H9 (cell line): ENCODE measurements around the gene TFF3. TPM values are rescaled to one million over a fixed set of nuclear protein-coding genes. Genes with fewer than 3 reads are reported as not detected.
A peak's percentile ranks its signal among the peaks of the same experiment; 100 is the strongest.

ENCODE experiments used
- DNase-seq: peaks from one replicate; pipeline ENCODE4 v3.0.0-alpha.2; 2017
- H2AFZ ChIP-seq: one replicate; pipeline ENCODE4 v1.6.1; 2013; ENCODE audit warnings: mild to moderate bottlenecking, low read length, control low read depth, moderate library complexity
- H2AK5ac ChIP-seq: 2 replicates; pipeline ENCODE4 v1.6.1; 2013; ENCODE audit warnings: low read length, control low read depth, mixed read lengths; ENCODE audit not compliant: insufficient read length
- H2BK120ac ChIP-seq: one replicate; pipeline ENCODE4 v1.6.1; 2013; ENCODE audit warnings: low read depth, mild to moderate bottlenecking, low read length, control low read depth, inconsistent platforms; ENCODE audit not compliant: poor library complexity, severe bottlenecking
- H2BK12ac ChIP-seq: 2 replicates; pipeline ENCODE4 v1.6.1; 2013; ENCODE audit warnings: low read length, control low read depth, mixed read lengths, low read depth; ENCODE audit not compliant: insufficient read length
- H2BK15ac ChIP-seq: 2 replicates; pipeline ENCODE4 v1.6.1; 2013; ENCODE audit warnings: low read depth, low read length, control low read depth
- H2BK20ac ChIP-seq: one replicate; pipeline ENCODE4 v1.6.1; 2013; ENCODE audit warnings: low read depth, mild to moderate bottlenecking, low read length, control low read depth, inconsistent platforms; ENCODE audit not compliant: poor library complexity, severe bottlenecking
- H2BK5ac ChIP-seq: 2 replicates; pipeline ENCODE4 v1.6.1; 2013; ENCODE audit warnings: low read length, control low read depth, mixed read lengths; ENCODE audit not compliant: insufficient read length
- H3K14ac ChIP-seq: 2 replicates; pipeline ENCODE4 v1.6.1; 2013; ENCODE audit warnings: low read length, control low read depth; ENCODE audit not compliant: insufficient read depth
- H3K18ac ChIP-seq: 2 replicates; pipeline ENCODE4 v1.6.1; 2013; ENCODE audit warnings: low read depth, mild to moderate bottlenecking, mixed read lengths, low read length, control low read depth; ENCODE audit not compliant: insufficient read length
- H3K23ac ChIP-seq: 2 replicates; pipeline ENCODE4 v1.6.1; 2013; ENCODE audit warnings: low read length, control low read depth, mixed read lengths, low read depth; ENCODE audit not compliant: insufficient read length
- H3K23me2 ChIP-seq: 2 replicates; pipeline ENCODE4 v1.6.1; 2013; ENCODE audit warnings: low read depth, mild to moderate bottlenecking, mixed read lengths, low read length, control low read depth; ENCODE audit not compliant: insufficient read length, poor library complexity, severe bottlenecking
- H3K27ac ChIP-seq: 2 replicates; pipeline ENCODE4 v1.5.1; 2013; ENCODE audit warnings: low read length, control low read depth, mixed read lengths, low read depth; ENCODE audit not compliant: insufficient read length
- H3K27me3 ChIP-seq: 2 replicates; pipeline ENCODE4 v1.6.1; 2013; ENCODE audit warnings: low read length, control low read depth, inconsistent platforms; ENCODE audit not compliant: insufficient read depth
- H3K4ac ChIP-seq: 2 replicates; pipeline ENCODE4 v1.6.1; 2013; ENCODE audit warnings: low read depth, mild to moderate bottlenecking, control low read depth, inconsistent platforms, low read length, moderate library complexity
- H3K4me1 ChIP-seq: 2 replicates; pipeline ENCODE4 v1.6.1; 2013; ENCODE audit warnings: low read length, control low read depth, inconsistent platforms; ENCODE audit not compliant: insufficient read depth
- H3K4me2 ChIP-seq: 2 replicates; pipeline ENCODE4 v1.6.1; 2013; ENCODE audit warnings: low read length, control low read depth, mixed read lengths; ENCODE audit not compliant: insufficient read length, insufficient read depth
- H3K56ac ChIP-seq: 2 replicates; pipeline ENCODE4 v1.6.1; 2013; ENCODE audit warnings: low read depth, mild to moderate bottlenecking, mixed read lengths, low read length, control low read depth; ENCODE audit not compliant: insufficient read length
- H3K79me1 ChIP-seq: 2 replicates; pipeline ENCODE4 v1.6.1; 2013; ENCODE audit warnings: low read depth, mild to moderate bottlenecking, moderate library complexity, low read length, control low read depth, inconsistent platforms; ENCODE audit not compliant: insufficient read depth, poor library complexity, severe bottlenecking
- H3K79me2 ChIP-seq: 2 replicates; pipeline ENCODE4 v1.6.1; 2013; ENCODE audit warnings: low read length, control low read depth, inconsistent platforms; ENCODE audit not compliant: insufficient read depth
- H3K9ac ChIP-seq: 2 replicates; pipeline ENCODE4 v1.6.1; 2013; ENCODE audit warnings: low read length, control low read depth, mixed read lengths; ENCODE audit not compliant: insufficient read length; ENCODE audit errors: extremely low read depth
- H3K9me3 ChIP-seq: one replicate; pipeline ENCODE4 v1.6.1; 2013; ENCODE audit warnings: low read depth, low read length, inconsistent platforms; ENCODE audit not compliant: control insufficient read depth
- H3T11ph ChIP-seq: one replicate; pipeline ENCODE4 v1.6.1; 2013; ENCODE audit warnings: mild to moderate bottlenecking, low read length, control low read depth, inconsistent platforms
- H4K20me1 ChIP-seq: one replicate; pipeline ENCODE4 v1.6.1; 2013; ENCODE audit not compliant: control insufficient read depth, insufficient read length, insufficient read depth
- H4K5ac ChIP-seq: 2 replicates; pipeline ENCODE4 v1.6.1; 2013; ENCODE audit warnings: low read depth, mild to moderate bottlenecking, mixed read lengths, low read length, control low read depth; ENCODE audit not compliant: insufficient read length
- H4K8ac ChIP-seq: replicated peaks from 2 replicates; pipeline ENCODE4 v1.6.1; 2013; ENCODE audit warnings: low read length, control low read depth, mixed read lengths, low read depth; ENCODE audit not compliant: insufficient read length
- H4K91ac ChIP-seq: 2 replicates; pipeline ENCODE4 v1.6.1; 2013; ENCODE audit warnings: low read depth, mild to moderate bottlenecking, moderate library complexity, mixed read lengths, low read length, control low read depth; ENCODE audit not compliant: insufficient read length
- H3K27ac Mint-ChIP-seq, 3 experiments: 2 replicates in 2 of 3; 3 replicates in 1 of 3; pipeline ENCODE4 v1.8.0; 2020 to 2021; ENCODE audit warnings: mixed read lengths in 3 of 3, mild to moderate bottlenecking in 1 of 3, moderate library complexity in 1 of 3
- H3K27me3 Mint-ChIP-seq: 2 replicates; pipeline ENCODE4 v1.8.0; 2021; ENCODE audit warnings: low read depth, mild to moderate bottlenecking, moderate library complexity, mixed read lengths
- H3K36me3 Mint-ChIP-seq, 3 experiments: 2 replicates in 2 of 3; 3 replicates in 1 of 3; pipeline ENCODE4 v1.8.0; 2020 to 2021; ENCODE audit warnings: low read depth in 3 of 3, mixed read lengths in 3 of 3; ENCODE audit not compliant: insufficient read depth in 1 of 3
- H3K4me1 Mint-ChIP-seq, 2 experiments: 2 replicates each; pipeline ENCODE4 v1.8.0; 2020; ENCODE audit warnings: mixed read lengths in 2 of 2
- H3K4me3 Mint-ChIP-seq, 2 experiments: 2 replicates in 1 of 2; 3 replicates in 1 of 2; pipeline ENCODE4 v1.8.0; 2020 to 2021; ENCODE audit warnings: mild to moderate bottlenecking in 2 of 2, mixed read lengths in 2 of 2, moderate library complexity in 1 of 2
- H3K9me3 Mint-ChIP-seq, 2 experiments: 2 replicates in 1 of 2; 3 replicates in 1 of 2; pipeline ENCODE4 v1.8.0; 2020; ENCODE audit warnings: mild to moderate bottlenecking in 2 of 2, mixed read lengths in 2 of 2, moderate library complexity in 1 of 2
- CTCF ChIP-seq: fragments of 200-600 bp; sonication (generic); conservative IDR thresholded peaks from 3 replicates; pipeline ENCODE4 v1.8.0; 2021; ENCODE audit warnings: antibody characterized with exemption, mild to moderate bottlenecking
- WGBS: extraction: QIAGEN DNeasy Blood & Tissue Kit; methylation state at CpG from one replicate; pipeline ENCODE4 v1.1.7; 2013; ENCODE audit warnings: missing lambda C conversion rate, low lambda C conversion rate, mixed read lengths; ENCODE audit not compliant: insufficient read length; ENCODE audit errors: extremely low coverage; 5-methylcytosine and 5-hydroxymethylcytosine counted together
- total RNA-seq: library from RNA; stranded (reverse); gene quantifications from 2 replicates; pipeline ENCODE4 v1.2.1, GENCODE V29; 2021

TFF3 gene
- total RNA-seq, 1 experiment from 2014 or later: 1.5 TPM

GRCh38 chr21:42307106-42307505, 8.1 kb downstream of the TFF3 start:
- no peak overlapping the region for H2BK20ac ChIP-seq
- no peak overlapping the region for H3K56ac ChIP-seq
- no peaks in the 10 kb centered on the region for H3K9me3 ChIP-seq
- H3K27ac ChIP-seq: no peak overlapping the region
- H3K18ac ChIP-seq: no peak overlapping the region
- H2BK15ac ChIP-seq: no peak overlapping the region
- H2BK12ac ChIP-seq: no peak overlapping the region
- no peak overlapping the region for H4K8ac ChIP-seq
- no peak overlapping the region for H3K4ac ChIP-seq
- no peak overlapping the region for H3K4me2 ChIP-seq
- Mint-ChIP-seq H3K27ac (peak overlapping the region in 1 of 3 experiments; percentile 53; a peak in 1 of 7 replicates), H3K27me3 (peaks cover 14% of the 10 kb centered on the region), H3K9me3 (no peaks in the 10 kb centered on the region; a peak in 1 of 5 replicates), H3K4me3 (no peak overlapping the region), H3K36me3 (no peaks in the 10 kb centered on the region), H3K4me1 (peaks cover 8 to 9% of the 10 kb centered on the region in 2 experiments)
- H4K91ac ChIP-seq: no peak overlapping the region
- H3K27me3 ChIP-seq: no peaks in the 10 kb centered on the region
- H2BK120ac ChIP-seq: no peak overlapping the region
- H2AK5ac ChIP-seq: no peak overlapping the region
- no peak overlapping the region for H3K9ac ChIP-seq
- no peaks in the 10 kb centered on the region for H3K79me2 ChIP-seq
- H3T11ph ChIP-seq: no peak overlapping the region
- H4K5ac ChIP-seq: no peak overlapping the region
- no peaks in the 10 kb centered on the region for H3K79me1 ChIP-seq
- H2BK5ac ChIP-seq: no peak overlapping the region
- no peaks in the 10 kb centered on the region for H3K4me1 ChIP-seq
- no peak overlapping the region for H2AFZ ChIP-seq
- H4K20me1 ChIP-seq: no peaks in the 10 kb centered on the region
- no peak overlapping the region; the same call in 1 of the 2 replicates for H3K14ac ChIP-seq
- H3K23ac ChIP-seq: no peak overlapping the region
- H3K23me2 ChIP-seq: no peaks in the 10 kb centered on the region
- WGBS: no CpG with 5 or more reads among the region's 5 CpGs
- DNase-seq: no peak
- no peak for TF ChIP-seq CTCF
